Stromal cell of bone marrow (primary cell): ENCODE data around the gene NEK8.
"Not testable (repeated sequence)": the region's sequence is repeated elsewhere in the genome, so short reads cannot be mapped to it uniquely, and the experiment has no call there.

Experiments used
- DNase-seq: peaks from one replicate; pipeline ENCODE4 v3.0.0-alpha.2; 2012; ENCODE audit warnings: low read depth

NEK8 gene

GRCh38 chr17:28763804-28764266 lies 35.2 kb downstream of the NEK8 start:
- peak; percentile 68 for DNase-seq

GRCh38 chr17:28765038-28765437 lies 36.5 kb downstream of the NEK8 start:
- no peak for DNase-seq

- no peak for DNase-seq
These were observed 45.1 kb downstream of the NEK8 start for GRCh38 chr17:28773736-28774135.

- DNase-seq: no peak
These were observed 45.6 kb downstream of the NEK8 start for GRCh38 chr17:28774206-28774605.

GRCh38 chr17:28777178-28777577 lies 48.6 kb downstream of the NEK8 start:
- DNase-seq: no peak

GRCh38 chr17:28779601-28780000 lies 51.0 kb downstream of the NEK8 start:
- not testable (repeated sequence) for DNase-seq

- DNase-seq: no peak
These were observed 54.6 kb downstream of the NEK8 start for GRCh38 chr17:28783161-28783560.

- DNase-seq: no peak
These were observed 59.5 kb downstream of the NEK8 start for GRCh38 chr17:28788100-28788499.
